ENCODE measurements around the gene OR2A2. TPM values are rescaled to one million over a fixed set of nuclear protein-coding genes. Genes with fewer than 3 reads are reported as not detected.

Gene OR2A2
- total and polyA plus RNA-seq, 9 of the 15 experiments (the other 6 are each of a cell fraction or from before 2014, with no cell fraction given), result not detected

GRCh38 chr7:144158861-144159260, 49.5 kb downstream of the OR2A2 start:
- ATAC-seq, result no peak
- ChIA-PET CTCF (ENCODE audit: low intra/inter-chr PET ratio) (no interaction called here), POLR2A (no interaction called here)
- no peak for DNase-seq (ENCODE audit: extremely low read depth in 1 of 4, low spot score in 3 of 4)
- Histone ChIP-seq H3K79me2 (ENCODE audit: control insufficient read depth, insufficient read depth, low read length) (no peaks in the 10 kb centered on the region), H3K9ac (ENCODE audit: insufficient read depth in 1 of 2, low read depth in 2 of 2, low read length in 2 of 2) (no peak overlapping the region), H4K20me1 (replicated peaks; ENCODE audit: control insufficient read depth, insufficient read depth, low read length) (no peaks in the 10 kb centered on the region), H3K27ac (ENCODE audit: extremely low read depth, low read depth, low read length) (no peak overlapping the region), H3K4me3 (no peak overlapping the region), H2AFZ (ENCODE audit: low read depth, low read length) (no peak overlapping the region), H3K4me2 (ENCODE audit: insufficient read depth, low read length) (no peak overlapping the region), H3K9me3 (replicated peaks; ENCODE audit: control insufficient read depth, insufficient read depth, low read depth, low read length) (no peaks in the 10 kb centered on the region), H3K9me1 (ENCODE audit: control insufficient read depth, insufficient read depth, low read length) (no peaks in the 10 kb centered on the region), H3K4me1 (replicated peaks in 1 of 2; ENCODE audit: control insufficient read depth in 2 of 2, insufficient read depth in 2 of 2, low read length in 2 of 2) (no peaks in the 10 kb centered on the region), H3K27me3 (ENCODE audit: control insufficient read depth in 2 of 2, insufficient read depth in 2 of 2, low read length in 2 of 2) (no peaks in the 10 kb centered on the region), H3K36me3 (ENCODE audit: control insufficient read depth, insufficient read depth, low read length) (no peaks in the 10 kb centered on the region)
- FAIRE-seq, result no peak
- peak; percentile 19 for TF ChIP-seq PCBP2 (IDR thresholded peaks at IDR 0.05; ENCODE audit: low read depth, low read length, poor library complexity, severe bottlenecking)
- peak; percentile 58 for TF ChIP-seq HNRNPK (IDR thresholded peaks at IDR 0.05; ENCODE audit: low read depth, low read length, poor library complexity, severe bottlenecking)
- peak; percentile 25 for TF ChIP-seq PCBP1 (IDR thresholded peaks at IDR 0.05; ENCODE audit: low read depth, low read length, poor library complexity, severe bottlenecking)
- no peak for TF ChIP-seq ZFX (CRISPR knock-in tag; IDR thresholded peaks at IDR 0.05)
- intact Hi-C loops (cut with micrococcal nuclease) (loop anchor here (10.0 kb wide), 1 partner anchor 64 kb away; no protein-coding TSS in a partner anchor), in situ Hi-C loops (cut with MboI) (loop anchor here (25.0 kb wide), 1 partner anchor 178 kb away; no protein-coding TSS in a partner anchor)
- WGBS (ENCODE audit: insufficient coverage, low coverage, missing lambda C conversion rate), result 0% methylated on average over 1 of the region's 1 CpG
- no TSS peak for BruUV-seq (replicated peaks)

Small RNA genes within 50 kb of the gene (small RNA-seq; reads per million reads assigned to genes)
- gene OR2A41P, result not detected

Other genes starting within 250 kb of the OR2A2 start
Only the 7 nearest of the 15 such genes appear.
- gene OR6B1, start 109.3 kb upstream of the OR2A2 start, total RNA-seq (2014; rRNA removed), result not detected in 2 replicates
- gene OR6B1, start 109.3 kb upstream of the OR2A2 start, total RNA-seq (2014; rRNA removed; fragmentation: Illumina TruSeq; extraction: Trizol), result not detected in 2 replicates
- gene OR6B1, start 109.3 kb upstream of the OR2A2 start, total RNA-seq (2015; rRNA removed; fragmentation: Illumina TruSeq; extraction: Trizol), result not detected in 2 replicates
- not detected in 2 replicates for gene OR6B1, start 109.3 kb upstream of the OR2A2 start, total RNA-seq (2021)
- gene OR6B1, start 109.3 kb upstream of the OR2A2 start, polyA plus RNA-seq (2011; rRNA removed), result not detected in 2 replicates
- gene OR6B1, start 109.3 kb upstream of the OR2A2 start, polyA plus RNA-seq (2014; fragmentation: Illumina TruSeq; extraction: Trizol), result not detected in 2 replicates
- gene OR6B1, start 109.3 kb upstream of the OR2A2 start, polyA plus RNA-seq (2014; fragmentation: Nextera tagmentation; extraction: Ambion mirVana), result not detected
- gene OR6B1, start 109.3 kb upstream of the OR2A2 start, polyA plus RNA-seq (2014; rRNA removed), result not detected in 2 replicates
- gene OR2A5, start 60.6 kb upstream of the OR2A2 start, total RNA-seq (2014; rRNA removed), result not detected in 2 replicates
- gene OR2A5, start 60.6 kb upstream of the OR2A2 start, total RNA-seq (2014; rRNA removed; fragmentation: Illumina TruSeq; extraction: Trizol), result not detected in 2 replicates
- gene OR2A5, start 60.6 kb upstream of the OR2A2 start, total RNA-seq (2015; rRNA removed; fragmentation: Illumina TruSeq; extraction: Trizol), result not detected in 2 replicates
- gene OR2A5, start 60.6 kb upstream of the OR2A2 start, total RNA-seq (2021), result not detected in 2 replicates
- gene OR2A5, start 60.6 kb upstream of the OR2A2 start, polyA plus RNA-seq (2011; rRNA removed), result not detected in 2 replicates
- gene OR2A5, start 60.6 kb upstream of the OR2A2 start, polyA plus RNA-seq (2014; fragmentation: Illumina TruSeq; extraction: Trizol), result not detected in 2 replicates
- gene OR2A5, start 60.6 kb upstream of the OR2A2 start, polyA plus RNA-seq (2014; fragmentation: Nextera tagmentation; extraction: Ambion mirVana), result not detected
- gene OR2A5, start 60.6 kb upstream of the OR2A2 start, polyA plus RNA-seq (2014; rRNA removed), result not detected in 2 replicates
- not detected in 2 replicates for gene OR2A25, start 39.8 kb upstream of the OR2A2 start, total RNA-seq (2014; rRNA removed)
- gene OR2A25, start 39.8 kb upstream of the OR2A2 start, total RNA-seq (2014; rRNA removed; fragmentation: Illumina TruSeq; extraction: Trizol), result not detected in 2 replicates
- not detected in 2 replicates for gene OR2A25, start 39.8 kb upstream of the OR2A2 start, total RNA-seq (2015; rRNA removed; fragmentation: Illumina TruSeq; extraction: Trizol)
- gene OR2A25, start 39.8 kb upstream of the OR2A2 start, total RNA-seq (2021), result not detected in 2 replicates
- gene OR2A25, start 39.8 kb upstream of the OR2A2 start, polyA plus RNA-seq (2011; rRNA removed), result not detected in 2 replicates
- not detected in 2 replicates for gene OR2A25, start 39.8 kb upstream of the OR2A2 start, polyA plus RNA-seq (2014; fragmentation: Illumina TruSeq; extraction: Trizol)
- gene OR2A25, start 39.8 kb upstream of the OR2A2 start, polyA plus RNA-seq (2014; fragmentation: Nextera tagmentation; extraction: Ambion mirVana), result not detected
- not detected in 2 replicates for gene OR2A25, start 39.8 kb upstream of the OR2A2 start, polyA plus RNA-seq (2014; rRNA removed)
- not detected in 2 replicates for gene OR2A12, start 23.3 kb upstream of the OR2A2 start, total RNA-seq (2014; rRNA removed)
- gene OR2A12, start 23.3 kb upstream of the OR2A2 start, total RNA-seq (2014; rRNA removed; fragmentation: Illumina TruSeq; extraction: Trizol), result not detected in 2 replicates
- gene OR2A12, start 23.3 kb upstream of the OR2A2 start, total RNA-seq (2015; rRNA removed; fragmentation: Illumina TruSeq; extraction: Trizol), result not detected in 2 replicates
- not detected in 2 replicates for gene OR2A12, start 23.3 kb upstream of the OR2A2 start, total RNA-seq (2021)
- gene OR2A12, start 23.3 kb upstream of the OR2A2 start, polyA plus RNA-seq (2011; rRNA removed), result not detected in 2 replicates
- not detected in 2 replicates for gene OR2A12, start 23.3 kb upstream of the OR2A2 start, polyA plus RNA-seq (2014; fragmentation: Illumina TruSeq; extraction: Trizol)
- gene OR2A12, start 23.3 kb upstream of the OR2A2 start, polyA plus RNA-seq (2014; fragmentation: Nextera tagmentation; extraction: Ambion mirVana), result not detected
- gene OR2A12, start 23.3 kb upstream of the OR2A2 start, polyA plus RNA-seq (2014; rRNA removed), result not detected in 2 replicates
- gene OR2A14, start 13.6 kb downstream of the OR2A2 start, total RNA-seq (2014; rRNA removed), result not detected in 2 replicates
- gene OR2A14, start 13.6 kb downstream of the OR2A2 start, total RNA-seq (2014; rRNA removed; fragmentation: Illumina TruSeq; extraction: Trizol), result not detected in 2 replicates
- not detected in 2 replicates for gene OR2A14, start 13.6 kb downstream of the OR2A2 start, total RNA-seq (2015; rRNA removed; fragmentation: Illumina TruSeq; extraction: Trizol)
- not detected in 2 replicates for gene OR2A14, start 13.6 kb downstream of the OR2A2 start, total RNA-seq (2021)
- gene OR2A14, start 13.6 kb downstream of the OR2A2 start, polyA plus RNA-seq (2011; rRNA removed), result not detected in 2 replicates
- not detected in 2 replicates for gene OR2A14, start 13.6 kb downstream of the OR2A2 start, polyA plus RNA-seq (2014; fragmentation: Illumina TruSeq; extraction: Trizol)
- not detected for gene OR2A14, start 13.6 kb downstream of the OR2A2 start, polyA plus RNA-seq (2014; fragmentation: Nextera tagmentation; extraction: Ambion mirVana)
- not detected in 2 replicates for gene OR2A14, start 13.6 kb downstream of the OR2A2 start, polyA plus RNA-seq (2014; rRNA removed)
- gene CTAGE4, start 73.9 kb downstream of the OR2A2 start, total RNA-seq (2014; rRNA removed), result not detected in 2 replicates
- not detected in 2 replicates for gene CTAGE4, start 73.9 kb downstream of the OR2A2 start, total RNA-seq (2014; rRNA removed; fragmentation: Illumina TruSeq; extraction: Trizol)
- gene CTAGE4, start 73.9 kb downstream of the OR2A2 start, total RNA-seq (2015; rRNA removed; fragmentation: Illumina TruSeq; extraction: Trizol), result 0.04 TPM in 1 of 2 replicates, not detected in the other
- gene CTAGE4, start 73.9 kb downstream of the OR2A2 start, total RNA-seq (2021), result 0.07 TPM in 1 of 2 replicates, not detected in the other
- 0.08 and 0.17 TPM in 2 replicates for gene CTAGE4, start 73.9 kb downstream of the OR2A2 start, polyA plus RNA-seq (2011; rRNA removed)
- gene CTAGE4, start 73.9 kb downstream of the OR2A2 start, polyA plus RNA-seq (2014; fragmentation: Illumina TruSeq; extraction: Trizol), result not detected in 2 replicates
- not detected for gene CTAGE4, start 73.9 kb downstream of the OR2A2 start, polyA plus RNA-seq (2014; fragmentation: Nextera tagmentation; extraction: Ambion mirVana)
- 0.07 TPM in 1 of 2 replicates, not detected in the other for gene CTAGE4, start 73.9 kb downstream of the OR2A2 start, polyA plus RNA-seq (2014; rRNA removed)
- gene ARHGEF35, start 86.2 kb downstream of the OR2A2 start, total RNA-seq (2014; rRNA removed), result not detected in 2 replicates
- 0.22 and 0.36 TPM in 2 replicates for gene ARHGEF35, start 86.2 kb downstream of the OR2A2 start, total RNA-seq (2014; rRNA removed; fragmentation: Illumina TruSeq; extraction: Trizol)
- gene ARHGEF35, start 86.2 kb downstream of the OR2A2 start, total RNA-seq (2015; rRNA removed; fragmentation: Illumina TruSeq; extraction: Trizol), result 0.30 and 0.33 TPM in 2 replicates
- gene ARHGEF35, start 86.2 kb downstream of the OR2A2 start, total RNA-seq (2021), result 0.22 and 0.49 TPM in 2 replicates
- gene ARHGEF35, start 86.2 kb downstream of the OR2A2 start, polyA plus RNA-seq (2011; rRNA removed), result 0.39 and 0.59 TPM in 2 replicates
- 0.21 TPM in 2 replicates for gene ARHGEF35, start 86.2 kb downstream of the OR2A2 start, polyA plus RNA-seq (2014; fragmentation: Illumina TruSeq; extraction: Trizol)
- gene ARHGEF35, start 86.2 kb downstream of the OR2A2 start, polyA plus RNA-seq (2014; fragmentation: Nextera tagmentation; extraction: Ambion mirVana), result not detected
- gene ARHGEF35, start 86.2 kb downstream of the OR2A2 start, polyA plus RNA-seq (2014; rRNA removed), result 0.16 TPM in 1 of 2 replicates, not detected in the other

Measured in K562 (cell line).